ENCODE results near the gene BTBD18.

DNA sequence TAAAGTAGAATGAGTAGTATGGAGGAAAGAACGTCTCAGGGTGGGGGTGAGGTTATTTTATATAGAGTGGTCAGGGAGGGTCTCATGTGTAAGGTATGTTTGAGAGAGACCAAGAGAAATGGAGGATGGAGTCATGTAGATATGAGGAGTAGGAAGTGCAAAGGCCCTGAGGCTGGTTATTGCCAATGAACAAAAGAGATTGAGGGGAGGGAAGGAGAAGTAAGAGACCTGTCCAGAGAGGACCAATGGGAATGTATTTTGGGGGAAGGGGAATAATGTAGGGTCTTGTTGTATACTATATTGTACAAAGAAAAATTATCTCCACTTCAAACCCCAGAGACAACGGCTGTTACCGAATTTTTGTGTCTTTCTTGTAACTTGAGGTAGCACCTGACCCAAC is 19.7 kb upstream of the BTBD18 start:
- TF ChIP-seq, protein P1, sequence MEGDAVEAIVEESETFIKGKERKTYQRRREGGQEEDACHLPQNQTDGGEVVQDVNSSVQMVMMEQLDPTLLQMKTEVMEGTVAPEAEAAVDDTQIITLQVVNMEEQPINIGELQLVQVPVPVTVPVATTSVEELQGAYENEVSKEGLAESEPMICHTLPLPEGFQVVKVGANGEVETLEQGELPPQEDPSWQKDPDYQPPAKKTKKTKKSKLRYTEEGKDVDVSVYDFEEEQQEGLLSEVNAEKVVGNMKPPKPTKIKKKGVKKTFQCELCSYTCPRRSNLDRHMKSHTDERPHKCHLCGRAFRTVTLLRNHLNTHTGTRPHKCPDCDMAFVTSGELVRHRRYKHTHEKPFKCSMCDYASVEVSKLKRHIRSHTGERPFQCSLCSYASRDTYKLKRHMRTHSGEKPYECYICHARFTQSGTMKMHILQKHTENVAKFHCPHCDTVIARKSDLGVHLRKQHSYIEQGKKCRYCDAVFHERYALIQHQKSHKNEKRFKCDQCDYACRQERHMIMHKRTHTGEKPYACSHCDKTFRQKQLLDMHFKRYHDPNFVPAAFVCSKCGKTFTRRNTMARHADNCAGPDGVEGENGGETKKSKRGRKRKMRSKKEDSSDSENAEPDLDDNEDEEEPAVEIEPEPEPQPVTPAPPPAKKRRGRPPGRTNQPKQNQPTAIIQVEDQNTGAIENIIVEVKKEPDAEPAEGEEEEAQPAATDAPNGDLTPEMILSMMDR (IDR thresholded peaks at IDR 0.05): no peak
- TF ChIP-seq ZFX (IDR thresholded peaks at IDR 0.05; ENCODE audit: borderline replicate concordance): no peak

Data from 22Rv1 (cell line).